GM08714 (cell line): ENCODE measurements around the gene GDF10.

Experiments
- H3K4me3 ChIP-seq: fragments of 200-500 bp; sonication (Bioruptor generic); 2 replicates; pipeline ENCODE4 v1.5.1; 2014; ENCODE audit warnings: mild to moderate bottlenecking, low read length, inconsistent platforms
- ZNF274 ChIP-seq: IDR thresholded peaks from 2 replicates; pipeline ENCODE4 v1.6.1; 2012; ENCODE audit warnings: mild to moderate bottlenecking, low read depth, low read length

The GDF10 gene

GRCh38 chr10:47282005-47282656 lies 17.9 kb upstream of the GDF10 start:
- TF ChIP-seq ZNF274 = no peak

GRCh38 chr10:47282657-47283018 lies 17.4 kb upstream of the GDF10 start:
- no peak for TF ChIP-seq ZNF274
- no peak overlapping the region for H3K4me3 ChIP-seq

More at GRCh38 chr10:47282005-47282656, 17.9 kb upstream of the GDF10 start:
- H3K4me3 ChIP-seq = no peak overlapping the region

GRCh38 chr10:47283101-47283630 lies 16.8 kb upstream of the GDF10 start:
- no peak overlapping the region for H3K4me3 ChIP-seq
- TF ChIP-seq ZNF274 = no peak

- H3K4me3 ChIP-seq = no peak overlapping the region
- TF ChIP-seq ZNF274 = no peak
Measured at GRCh38 chr10:47283848-47284247, 16.1 kb upstream of the GDF10 start.

GRCh38 chr10:47285381-47286115 lies 14.4 kb upstream of the GDF10 start:
- TF ChIP-seq ZNF274 = no peak
- H3K4me3 ChIP-seq = no peak overlapping the region

- H3K4me3 ChIP-seq = no peak overlapping the region
- no peak for TF ChIP-seq ZNF274
Measured at GRCh38 chr10:47286116-47286505, 13.9 kb upstream of the GDF10 start.

GRCh38 chr10:47286591-47287315 lies 13.2 kb upstream of the GDF10 start:
- no peak for TF ChIP-seq ZNF274
- no peak overlapping the region for H3K4me3 ChIP-seq

- TF ChIP-seq ZNF274 = no peak
Measured at GRCh38 chr10:47287365-47287802, 12.6 kb upstream of the GDF10 start.

GRCh38 chr10:47287805-47288204 lies 12.2 kb upstream of the GDF10 start:
- TF ChIP-seq ZNF274 = no peak
- no peak overlapping the region for H3K4me3 ChIP-seq

More at GRCh38 chr10:47287365-47287802, 12.6 kb upstream of the GDF10 start:
- no peak overlapping the region for H3K4me3 ChIP-seq

GRCh38 chr10:47288236-47288635 lies 11.8 kb upstream of the GDF10 start:
- no peak for TF ChIP-seq ZNF274

GRCh38 chr10:47288916-47289495 lies 11.0 kb upstream of the GDF10 start:
- no peak overlapping the region for H3K4me3 ChIP-seq
- no peak for TF ChIP-seq ZNF274

More at GRCh38 chr10:47288236-47288635, 11.8 kb upstream of the GDF10 start:
- no peak overlapping the region for H3K4me3 ChIP-seq

- no peak for TF ChIP-seq ZNF274
- no peak overlapping the region for H3K4me3 ChIP-seq
Measured at GRCh38 chr10:47289921-47290320, 10.1 kb upstream of the GDF10 start.

GRCh38 chr10:47290338-47290737 lies 9.7 kb upstream of the GDF10 start:
- no peak for TF ChIP-seq ZNF274
- H3K4me3 ChIP-seq = no peak overlapping the region

- TF ChIP-seq ZNF274 = no peak
- H3K4me3 ChIP-seq = no peak overlapping the region
Measured at GRCh38 chr10:47291682-47292081, 8.3 kb upstream of the GDF10 start.
